HEK293T (cell line): ENCODE results near the gene SMKR1.
"Not testable (repeated sequence)": the region's sequence is repeated elsewhere in the genome, so short reads cannot be mapped to it uniquely, and the experiment has no call there.

Source experiments
- CTBP1 ChIP-seq: fragments of 450-650 bp; IDR thresholded peaks from 2 replicates; pipeline ENCODE4 v1.6.1; 2016; ENCODE audit warnings: borderline replicate concordance
- FOXA1 ChIP-seq: fragments of 450-650 bp; IDR thresholded peaks from 2 replicates; pipeline ENCODE4 v1.6.1; 2016; ENCODE audit warnings: mild to moderate bottlenecking
- FOXM1 ChIP-seq: fragments of 450-650 bp; IDR thresholded peaks from 2 replicates; pipeline ENCODE4 v1.6.1; 2017; ENCODE audit warnings: mild to moderate bottlenecking, borderline replicate concordance
- HDGF ChIP-seq: fragments of 450-650 bp; IDR thresholded peaks from 2 replicates; pipeline ENCODE4 v1.6.1; 2017; ENCODE audit warnings: antibody characterized with exemption, borderline replicate concordance
- NFRKB ChIP-seq: fragments of 450-650 bp; IDR thresholded peaks from 2 replicates; pipeline ENCODE4 v1.6.1; 2016; ENCODE audit warnings: mild to moderate bottlenecking, moderate library complexity
- SP1 ChIP-seq: fragments of 450-650 bp; IDR thresholded peaks from 2 replicates; pipeline ENCODE4 v1.6.1; 2017
- SUZ12 ChIP-seq: fragments of 450-650 bp; IDR thresholded peaks from 2 replicates; pipeline ENCODE4 v1.6.1; 2016; ENCODE audit warnings: mild to moderate bottlenecking
- TARDBP ChIP-seq: fragments of 450-650 bp; IDR thresholded peaks from 2 replicates; pipeline ENCODE4 v1.6.1; 2016

GRCh38 chr7:129534558-129535274 lies 32.4 kb downstream of the SMKR1 start:
- TF ChIP-seq SP1, CTBP1, FOXM1, SUZ12, HDGF, NFRKB, FOXA1, TARDBP: not testable (repeated sequence)
